BLaER1 (cell line): ENCODE measurements around the gene EOLA2.
"Not testable (repeated sequence)": the region's sequence is repeated elsewhere in the genome, so short reads cannot be mapped to it uniquely, and the experiment has no call there.

Source experiments
- H3K27ac ChIP-seq: shearing (Covaris generic); formaldehyde crosslinking; 2 replicates; pipeline ENCODE4 v1.8.1; 2022
- H3K27me3 ChIP-seq: shearing (Covaris generic); formaldehyde crosslinking; 2 replicates; pipeline ENCODE4 v1.8.1; 2022
- H3K36me3 ChIP-seq: shearing (Covaris generic); formaldehyde crosslinking; 2 replicates; pipeline ENCODE4 v1.8.1; 2022
- H3K4me1 ChIP-seq: shearing (Covaris generic); formaldehyde crosslinking; 2 replicates; pipeline ENCODE4 v1.8.1; 2022
- H3K4me2 ChIP-seq: shearing (Covaris generic); formaldehyde crosslinking; 2 replicates; pipeline ENCODE4 v1.8.1; 2022
- H3K4me3 ChIP-seq: shearing (Covaris generic); formaldehyde crosslinking; 2 replicates; pipeline ENCODE4 v1.8.1; 2022
- H3K9ac ChIP-seq: shearing (Covaris generic); formaldehyde crosslinking; 2 replicates; pipeline ENCODE4 v1.8.1; 2022
- H3K9me3 ChIP-seq: shearing (Covaris generic); formaldehyde crosslinking; 2 replicates; pipeline ENCODE4 v1.8.1; 2022
- H4K20me1 ChIP-seq: shearing (Covaris generic); formaldehyde crosslinking; 2 replicates; pipeline ENCODE4 v1.8.1; 2022
- Cebpa-rat ChIP-seq: shearing (Covaris generic); IDR thresholded peaks from 2 replicates; pipeline ENCODE4 v1.8.1; 2022

EOLA2 gene

GRCh38 chrX:149931355-149931754 is 6.9 kb downstream of the EOLA2 start:
- not testable (repeated sequence) for H3K9ac ChIP-seq, H3K4me3 ChIP-seq, H3K9me3 ChIP-seq, H4K20me1 ChIP-seq, H3K36me3 ChIP-seq, H3K27ac ChIP-seq, H3K4me2 ChIP-seq, H3K4me1 ChIP-seq, H3K27me3 ChIP-seq

GRCh38 chrX:149929400-149929799 is 8.9 kb downstream of the EOLA2 start, which contains the start of gene HSFX4:
Gene HSFX4, plus strand, starts transcription at chrX:149929573. Its CDS starts 72 bp downstream, at chrX:149929645.
- not testable (repeated sequence) for H3K4me2 ChIP-seq, H3K9ac ChIP-seq, H3K4me1 ChIP-seq, H3K4me3 ChIP-seq, H4K20me1 ChIP-seq, H3K27me3 ChIP-seq, H3K9me3 ChIP-seq, H3K27ac ChIP-seq, H3K36me3 ChIP-seq

- H3K4me2 ChIP-seq, H3K27me3 ChIP-seq, H3K9me3 ChIP-seq, H4K20me1 ChIP-seq, H3K4me3 ChIP-seq, H3K4me1 ChIP-seq, H3K36me3 ChIP-seq, H3K27ac ChIP-seq, H3K9ac ChIP-seq: not testable (repeated sequence)
These were observed 9.7 kb downstream of the EOLA2 start for GRCh38 chrX:149928635-149929034.

GRCh38 chrX:149927964-149928258 is 10.4 kb downstream of the EOLA2 start:
- not testable (repeated sequence) for H3K27ac ChIP-seq, H3K4me2 ChIP-seq, H3K9ac ChIP-seq, H3K4me3 ChIP-seq, H3K9me3 ChIP-seq, H3K27me3 ChIP-seq, H4K20me1 ChIP-seq, H3K4me1 ChIP-seq, H3K36me3 ChIP-seq

- not testable (repeated sequence) for H3K27me3 ChIP-seq, H3K9me3 ChIP-seq, H4K20me1 ChIP-seq, H3K4me3 ChIP-seq, H3K4me2 ChIP-seq, H3K27ac ChIP-seq, H3K4me1 ChIP-seq, H3K9ac ChIP-seq, H3K36me3 ChIP-seq
These were observed 10.9 kb downstream of the EOLA2 start for GRCh38 chrX:149927245-149927963.

- not testable (repeated sequence) for H3K4me2 ChIP-seq, H3K27me3 ChIP-seq, H3K4me1 ChIP-seq, H3K27ac ChIP-seq, H3K36me3 ChIP-seq, H3K4me3 ChIP-seq, H4K20me1 ChIP-seq, H3K9ac ChIP-seq, H3K9me3 ChIP-seq
These were observed 13.9 kb downstream of the EOLA2 start for GRCh38 chrX:149924434-149924833.

- H3K4me2 ChIP-seq, H3K9me3 ChIP-seq, H3K36me3 ChIP-seq, H3K4me1 ChIP-seq, H3K27me3 ChIP-seq, H4K20me1 ChIP-seq, H3K4me3 ChIP-seq, H3K9ac ChIP-seq, H3K27ac ChIP-seq: not testable (repeated sequence)
These were observed 14.5 kb downstream of the EOLA2 start for GRCh38 chrX:149923836-149924235.

- Histone ChIP-seq H3K9ac (no peak overlapping the region), H3K36me3 (no peaks in the 10 kb centered on the region), H3K4me1 (no peaks in the 10 kb centered on the region), H3K27me3 (no peaks in the 10 kb centered on the region), H3K4me3 (no peak overlapping the region), H4K20me1 (no peaks in the 10 kb centered on the region), H3K27ac (no peak overlapping the region), H3K9me3 (no peaks in the 10 kb centered on the region), H3K4me2 (no peak overlapping the region)
- TF ChIP-seq Cebpa-rat, result no peak
These were observed 21.4 kb downstream of the EOLA2 start for GRCh38 chrX:149916745-149917392.

- no peak for TF ChIP-seq Cebpa-rat
- H3K27ac ChIP-seq, result no peak overlapping the region
- no peaks in the 10 kb centered on the region for H3K36me3 ChIP-seq
- H3K27me3 ChIP-seq, result no peaks in the 10 kb centered on the region
- no peak overlapping the region for H3K4me2 ChIP-seq
- H3K4me1 ChIP-seq, result no peaks in the 10 kb centered on the region
- H4K20me1 ChIP-seq, result no peaks in the 10 kb centered on the region
- H3K9me3 ChIP-seq, result no peaks in the 10 kb centered on the region
- no peak overlapping the region for H3K9ac ChIP-seq
- H3K4me3 ChIP-seq, result no peak overlapping the region
These were observed 28.1 kb downstream of the EOLA2 start for GRCh38 chrX:149910178-149910695.

- Histone ChIP-seq H4K20me1 (no peaks in the 10 kb centered on the region), H3K27me3 (no peaks in the 10 kb centered on the region), H3K9ac (no peak overlapping the region), H3K4me3 (no peak overlapping the region), H3K4me1 (no peaks in the 10 kb centered on the region), H3K4me2 (no peak overlapping the region), H3K9me3 (no peaks in the 10 kb centered on the region), H3K36me3 (no peaks in the 10 kb centered on the region), H3K27ac (no peak overlapping the region)
- TF ChIP-seq Cebpa-rat, result no peak
These were observed 28.7 kb downstream of the EOLA2 start for GRCh38 chrX:149909324-149910177.
